K562 (cell line): ENCODE results near the gene DNAAF8. TPM values are rescaled to one million over a fixed set of nuclear protein-coding genes. Genes with fewer than 3 reads are reported as not detected.

ENCODE experiments used
- ATAC-seq: fragments of 200-7000 bp; cut with Tn5 transposase; 3 replicates; pipeline ENCODE4 v1.9.1; 2020; ENCODE audit warnings: moderate library complexity
- BruUV-seq: library from RNA; stranded (reverse); fragments of 400-500 nt; replicated peaks from 2 replicates; lab custom pipeline; 2021; lab: Mats Ljungman, UMichigan
- CTCF ChIA-PET: fragments of 300-600 bp; formaldehyde crosslinking; extraction: SDS; loops from one replicate; lab custom pipeline; 2021; ENCODE audit warnings: low intra/inter-chr PET ratio; lab: Yijun Ruan, JAX
- POLR2A ChIA-PET: fragments of 300-600, 350-650 bp; sonication (Branson Sonifier 250); formaldehyde crosslinking; extraction: SDS; loops from one replicate; lab custom pipeline; 2021; ENCODE audit warnings: antibody characterized with exemption, inconsistent platforms; lab: Yijun Ruan, JAX
- DNase-seq, 4 experiments: peaks; one replicate each; pipeline versions ENCODE4 v3.0.0 to v3.0.0-alpha.2; 2011 to 2018; ENCODE audit warnings: low spot score in 3 of 4, mixed read lengths in 3 of 4; ENCODE audit errors: extremely low read depth in 1 of 4
- FAIRE-seq: peaks from 2 replicates; lab custom pipeline; 2011; peaks lifted over from hg19 to GRCh38; lab: Jason Lieb, UNC
- H2AFZ ChIP-seq: 2 replicates; pipeline ENCODE4 v1.6.0; 2011; ENCODE audit warnings: low read depth, low read length, control low read depth, inconsistent platforms
- H3K27ac ChIP-seq: fragments of 200-600 bp; 3 replicates; pipeline ENCODE4 v1.8.0; 2011; ENCODE audit warnings: low read depth, mild to moderate bottlenecking, control low read depth, inconsistent platforms, low read length, moderate library complexity, mixed read lengths; ENCODE audit errors: extremely low read depth
- H3K27me3 ChIP-seq, 2 experiments: fragments of 300-600 bp in 1 of 2; 2 replicates in 1 of 2; 3 replicates in 1 of 2; pipeline versions ENCODE4 v1.6.0 to v1.8.0; 2011; ENCODE audit warnings: inconsistent platforms in 2 of 2, low read length in 2 of 2, mild to moderate bottlenecking in 1 of 2, mixed read lengths in 1 of 2, moderate library complexity in 1 of 2; ENCODE audit not compliant: control insufficient read depth in 2 of 2, insufficient read depth in 2 of 2
- H3K36me3 ChIP-seq: fragments of 300-600 bp; 3 replicates; pipeline ENCODE4 v1.8.0; 2011; ENCODE audit warnings: mild to moderate bottlenecking, low read length, inconsistent platforms; ENCODE audit not compliant: control insufficient read depth, insufficient read depth
- H3K4me1 ChIP-seq, 2 experiments: fragments of 200-600 bp in 1 of 2; replicated peaks in 1 of 2; 2 replicates in 1 of 2; 3 replicates in 1 of 2; pipeline versions ENCODE4 v1.5.1 to v1.8.0; 2011; ENCODE audit warnings: inconsistent platforms in 2 of 2, low read length in 2 of 2, mild to moderate bottlenecking in 1 of 2, mixed read lengths in 1 of 2, moderate library complexity in 1 of 2; ENCODE audit not compliant: control insufficient read depth in 2 of 2, insufficient read depth in 2 of 2
- H3K4me2 ChIP-seq: 2 replicates; pipeline ENCODE4 v1.6.1; 2011; ENCODE audit warnings: low read length, control low read depth, inconsistent platforms, mixed read lengths; ENCODE audit not compliant: insufficient read depth
- H3K4me3 ChIP-seq: fragments of 200-600 bp; sonication (generic), shearing (Covaris generic); 2 replicates; pipeline ENCODE4 v1.5.1; 2016; ENCODE audit warnings: control low read depth, inconsistent platforms
- H3K79me2 ChIP-seq: fragments of 200-600 bp; 3 replicates; pipeline ENCODE4 v1.8.0; 2011; ENCODE audit warnings: low read length, inconsistent platforms; ENCODE audit not compliant: control insufficient read depth, insufficient read depth
- H3K9ac ChIP-seq, 2 experiments: 2 replicates each; pipeline versions ENCODE4 v1.6.0 to v1.6.1; 2011; ENCODE audit warnings: low read depth in 2 of 2, low read length in 2 of 2, control low read depth in 1 of 2, inconsistent platforms in 1 of 2, mild to moderate bottlenecking in 1 of 2, mixed read lengths in 1 of 2; ENCODE audit not compliant: insufficient read depth in 1 of 2
- H3K9me1 ChIP-seq: one replicate; pipeline ENCODE4 v1.6.0; 2011; ENCODE audit warnings: inconsistent platforms, mild to moderate bottlenecking, low read length, moderate library complexity; ENCODE audit not compliant: control insufficient read depth, insufficient read depth
- H3K9me3 ChIP-seq: replicated peaks from 2 replicates; pipeline ENCODE4 v1.5.1; 2011; ENCODE audit warnings: low read depth, low read length, inconsistent platforms; ENCODE audit not compliant: control insufficient read depth, insufficient read depth
- H4K20me1 ChIP-seq: replicated peaks from 2 replicates; pipeline ENCODE4 v1.6.1; 2011; ENCODE audit warnings: low read length, inconsistent platforms, mixed read lengths; ENCODE audit not compliant: control insufficient read depth, insufficient read depth
- CHD2 ChIP-seq: IDR thresholded peaks from 2 replicates; pipeline ENCODE4 v1.6.1; 2011; ENCODE audit warnings: low read depth, low read length
- CLOCK ChIP-seq: fragments of 250-450 bp; sonication (Bioruptor Pico); IDR thresholded peaks from 2 replicates; pipeline ENCODE4 v1.4.0; 2020; ENCODE audit warnings: mild to moderate bottlenecking, moderate library complexity, borderline replicate concordance
- HIVEP1 ChIP-seq: fragments of 250-450 bp; sonication (Bioruptor Pico); IDR thresholded peaks from 2 replicates; pipeline ENCODE4 v1.4.0; 2020; ENCODE audit warnings: mild to moderate bottlenecking
- KDM5B ChIP-seq: fragments of 200-600 bp; sonication (generic); IDR thresholded peaks from 2 replicates; pipeline ENCODE4 v1.6.1; 2012; ENCODE audit warnings: low read depth, mild to moderate bottlenecking, moderate library complexity, low read length, control low read depth, inconsistent platforms; ENCODE audit not compliant: insufficient replicate concordance
- MEIS2 ChIP-seq: fragments of 450-650 bp; IDR thresholded peaks from 2 replicates; pipeline ENCODE4 v1.6.1; 2014; ENCODE audit warnings: mild to moderate bottlenecking; ENCODE audit not compliant: partially characterized antibody
- RNF219 ChIP-seq: fragments of 250-450 bp; sonication (Bioruptor Pico); IDR thresholded peaks from 2 replicates; pipeline ENCODE4 v1.5.0; 2022; ENCODE audit warnings: mild to moderate bottlenecking
- TFAP4 ChIP-seq: sonication (generic); formaldehyde crosslinking; IDR thresholded peaks from 2 replicates; pipeline ENCODE4 v1.8.0; 2022; ENCODE audit warnings: missing genetic modification reagents, mild to moderate bottlenecking, moderate library complexity, borderline replicate concordance
- TRIM28 ChIP-seq: fragments of 450-650 bp; IDR thresholded peaks from 2 replicates; pipeline ENCODE4 v1.6.1; 2017
- WHSC1 ChIP-seq: IDR thresholded peaks from one replicate; pipeline ENCODE4 v1.6.1; 2012; ENCODE audit warnings: low read length, control low read depth, inconsistent platforms
- ZFX ChIP-seq: sonication (generic); formaldehyde crosslinking; IDR thresholded peaks from 2 replicates; pipeline ENCODE4 v1.8.0; 2022; ENCODE audit warnings: mild to moderate bottlenecking, missing genetic modification reagents, moderate library complexity
- ZNF280A ChIP-seq: fragments of 450-650 bp; IDR thresholded peaks from 2 replicates; pipeline ENCODE4 v1.6.1; 2018; ENCODE audit warnings: mild to moderate bottlenecking, low read depth; ENCODE audit not compliant: partially characterized antibody
- ZNF511 ChIP-seq: sonication (generic); formaldehyde crosslinking; IDR thresholded peaks from 2 replicates; pipeline ENCODE4 v1.8.0; 2022; ENCODE audit warnings: mild to moderate bottlenecking, missing genetic modification reagents
- WGBS: fragments of 100-300 bp; shearing (Covaris generic); methylation state at CpG from one replicate; pipeline ENCODE4 v1.1.6; 2016; ENCODE audit warnings: low coverage, mixed read lengths; ENCODE audit not compliant: insufficient coverage; ENCODE audit errors: missing lambda C conversion rate; 5-methylcytosine and 5-hydroxymethylcytosine counted together
- in situ Hi-C: fragments of 300-500 bp; cut with MboI; formaldehyde crosslinking; loops from 4 replicates; pipeline ENCODE4 v1.15.0; 2018; ENCODE audit warnings: inconsistent platforms, mixed read lengths
- intact Hi-C: fragments of 100-400 bp; cut with micrococcal nuclease; formaldehyde crosslinking; loops from 2 replicates; pipeline ENCODE4 v1.14.2; 2022
- polyA plus RNA-seq, 8 experiments: library from polyadenylated mRNA; depleted of rRNA in 4 of 8; stranded (reverse) in 5 of 8; unstranded in 3 of 8; fragments of >200 nt; fragmentation: Nextera tagmentation in 2 of 8; fragmentation: Illumina TruSeq in 1 of 8; extraction: Ambion mirVana in 2 of 8; extraction: Trizol in 1 of 8; gene quantifications; 2 replicates each; pipeline versions ENCODE4 v1.2.1 to v1.2.3, GENCODE V29; 2011 to 2014; ENCODE audit warnings: inconsistent platforms in 1 of 8, missing spikeins in 1 of 8
- total RNA-seq, 7 experiments: library from RNA; depleted of rRNA in 6 of 7; stranded (reverse); fragments of >200 nt in 6 of 7; fragmentation: Illumina TruSeq in 2 of 7; extraction: Trizol in 2 of 7; gene quantifications; 2 replicates each; pipeline versions ENCODE4 v1.2.1 to v1.2.3, GENCODE V29; 2011 to 2021; ENCODE audit warnings: low replicate concordance in 1 of 7

The DNAAF8 gene
- total and polyA plus RNA-seq, 9 of the 15 experiments (the other 6 are each of a cell fraction or from before 2014, with no cell fraction given), result 0.04 to 0.12 (median 0.10) TPM; not detected in 6

- no peak overlapping the region for H3K4me3 ChIP-seq
- H3K36me3 ChIP-seq, result peaks cover 62% of the 10 kb centered on the region
- ATAC-seq, result no peak
- H3K9ac ChIP-seq, result no peak overlapping the region
- no peaks in the 10 kb centered on the region for H3K9me1 ChIP-seq
- H3K9me3 ChIP-seq, result no peaks in the 10 kb centered on the region
- no peak for TF ChIP-seq HIVEP1 (CRISPR knock-in tag)
- no peak for TF ChIP-seq WHSC1
- no peak for TF ChIP-seq CHD2
- no peak for TF ChIP-seq ZNF511 (CRISPR knock-in tag)
- TF ChIP-seq CLOCK, result no peak
- TF ChIP-seq MEIS2, result no peak
- no peak for TF ChIP-seq ZFX (CRISPR knock-in tag)
- no peak for TF ChIP-seq ZNF280A
- TF ChIP-seq KDM5B, result no peak
- no peak for TF ChIP-seq TFAP4
- TF ChIP-seq TRIM28, result no peak
- no peak for TF ChIP-seq RNF219 (CRISPR knock-in tag)
- TF ChIP-seq, all 486 proteins: peak for 0
- no peaks in the 10 kb centered on the region for H3K27me3 ChIP-seq
- no peak overlapping the region for H3K4me2 ChIP-seq
- BruUV-seq, result no TSS peak
- H2AFZ ChIP-seq, result no peak overlapping the region
- POLR2A ChIA-PET, result interaction anchor here (1.1 kb wide), 1 partner anchor 10 kb away, joined by 4 read pairs; no protein-coding TSS in a partner anchor
- no peak for DNase-seq
- in situ Hi-C loops, result loop anchor here (5.0 kb wide), 1 partner anchor 242 kb away; the partner anchor contains the start of gene SEC14L5
- intact Hi-C loops, result loop anchor here (5.0 kb wide), 1 partner anchor 87 kb away; the partner anchor contains the start of gene ROGDI
- no peaks in the 10 kb centered on the region for H3K4me1 ChIP-seq
- FAIRE-seq, result no peak
- no peaks in the 10 kb centered on the region for H4K20me1 ChIP-seq
- CTCF ChIA-PET, result no interaction called here
- no peak overlapping the region for H3K27ac ChIP-seq
- no peaks in the 10 kb centered on the region for H3K79me2 ChIP-seq
- 100% methylated on average over 2 of the region's 2 CpGs for WGBS
Observed at GRCh38 chr16:4714996-4715395, 19.3 kb upstream of the DNAAF8 start.
